ENCODE measurements around the gene PDGFRB.

The PDGFRB gene

GRCh38 chr5:150129813-150130492, 25.7 kb downstream of the PDGFRB start:
- DNase-seq (ENCODE audit: extremely low read depth, low read depth): no peak
- TF ChIP-seq CTCF (IDR thresholded peaks at IDR 0.05; ENCODE audit: low read depth, low read length): peak; percentile 94

DNA sequence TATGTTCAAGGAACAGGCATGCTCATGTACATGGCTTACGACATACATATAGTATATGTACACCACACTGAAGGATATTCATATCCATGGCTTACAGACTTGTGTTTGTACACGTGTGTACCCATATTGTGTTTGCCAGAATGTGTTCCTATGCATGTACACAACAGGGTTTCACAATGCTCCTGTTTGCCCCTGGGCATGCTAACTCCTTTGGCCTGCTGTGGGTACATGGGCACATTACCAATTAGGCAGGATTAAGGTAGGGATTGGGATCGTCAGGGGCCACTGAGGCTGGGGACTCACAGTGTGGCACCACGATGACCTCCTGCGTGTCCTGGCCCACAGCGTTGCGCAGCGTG, 26.2 kb downstream of the PDGFRB start:
- TF ChIP-seq CTCF (IDR thresholded peaks at IDR 0.05; ENCODE audit: low read depth, low read length): no peak
- no peak for DNase-seq (ENCODE audit: extremely low read depth, low read depth)

DNA sequence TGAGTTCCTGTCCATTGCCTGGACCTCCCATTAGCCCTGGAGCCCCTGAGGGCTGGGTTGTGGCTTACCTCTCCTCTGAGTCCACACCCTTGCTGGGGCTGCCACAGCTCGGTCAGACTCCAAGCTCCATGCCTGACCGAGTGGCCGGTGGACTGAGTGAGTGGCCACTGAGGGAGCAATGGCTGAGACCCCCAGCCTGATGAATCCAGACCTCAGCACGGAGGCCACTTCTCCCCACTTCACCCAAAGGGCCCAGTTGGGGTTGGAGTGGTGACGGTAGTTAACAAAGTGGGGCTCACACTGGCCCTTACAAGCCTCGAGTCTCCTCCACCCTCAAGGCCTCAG, 28.8 kb downstream of the PDGFRB start:
- no peak for TF ChIP-seq CTCF (IDR thresholded peaks at IDR 0.05; ENCODE audit: low read depth, low read length)

DNA sequence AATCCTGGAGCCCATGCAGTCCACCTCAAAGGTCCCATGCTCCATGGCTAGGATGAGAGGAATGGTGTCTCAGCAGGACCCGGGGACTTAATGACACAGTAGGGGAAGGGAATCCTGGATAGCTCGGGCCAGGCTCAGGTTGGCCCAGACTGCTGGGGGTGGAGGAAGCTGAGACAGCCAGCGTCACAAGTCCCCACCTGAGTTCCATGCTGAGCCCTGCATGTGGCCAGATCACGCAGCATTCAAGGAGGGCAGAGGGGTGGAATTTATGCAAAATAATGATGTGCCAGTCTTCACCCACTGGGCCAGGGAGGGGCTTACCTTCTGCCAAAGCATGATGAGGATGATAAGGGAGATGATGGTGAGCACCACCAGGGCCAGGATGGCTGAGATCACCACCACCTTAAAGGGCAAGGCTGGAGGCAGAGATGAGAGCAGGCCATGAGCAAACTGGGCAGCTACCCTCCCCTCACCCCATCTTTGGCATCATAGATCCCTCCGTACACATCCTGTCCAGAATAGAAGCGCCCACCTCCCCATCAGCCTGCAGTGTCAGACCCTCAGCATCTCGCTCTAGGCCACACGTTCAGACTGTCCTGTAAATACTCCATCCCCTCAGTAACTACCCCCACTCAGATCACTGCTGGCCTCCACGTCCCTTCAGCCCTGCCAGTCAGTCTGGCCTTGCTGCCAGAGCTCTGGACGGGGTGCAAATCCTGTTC, 29.3 kb downstream of the PDGFRB start:
- TF ChIP-seq CTCF (IDR thresholded peaks at IDR 0.05; ENCODE audit: low read depth, low read length): no peak
- no peak for DNase-seq (ENCODE audit: extremely low read depth, low read depth)

More for the DNA sequence above, 28.8 kb downstream of the PDGFRB start:
- no peak for DNase-seq (ENCODE audit: extremely low read depth, low read depth)

DNA sequence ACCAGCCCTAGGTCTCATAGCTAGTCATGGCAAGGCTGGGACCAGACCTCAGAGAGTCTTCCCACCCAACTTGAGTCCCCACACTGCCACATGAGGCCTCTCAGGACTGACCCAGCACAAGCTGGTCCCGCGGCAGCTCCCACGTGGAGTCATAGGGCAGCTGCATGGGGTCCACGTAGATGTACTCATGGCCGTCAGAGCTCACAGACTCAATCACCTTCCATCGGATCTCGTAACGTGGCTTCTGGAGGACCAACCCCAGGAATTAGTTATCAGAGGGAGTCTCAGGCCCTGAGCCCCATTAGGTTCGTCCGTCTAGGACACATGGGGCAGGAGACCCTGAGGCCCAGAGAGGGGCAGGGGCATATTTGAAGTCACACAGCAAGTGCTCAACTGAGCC, 30.3 kb downstream of the PDGFRB start:
- no peak for TF ChIP-seq CTCF (IDR thresholded peaks at IDR 0.05; ENCODE audit: low read depth, low read length)
- DNase-seq (ENCODE audit: extremely low read depth, low read depth): no peak

DNA sequence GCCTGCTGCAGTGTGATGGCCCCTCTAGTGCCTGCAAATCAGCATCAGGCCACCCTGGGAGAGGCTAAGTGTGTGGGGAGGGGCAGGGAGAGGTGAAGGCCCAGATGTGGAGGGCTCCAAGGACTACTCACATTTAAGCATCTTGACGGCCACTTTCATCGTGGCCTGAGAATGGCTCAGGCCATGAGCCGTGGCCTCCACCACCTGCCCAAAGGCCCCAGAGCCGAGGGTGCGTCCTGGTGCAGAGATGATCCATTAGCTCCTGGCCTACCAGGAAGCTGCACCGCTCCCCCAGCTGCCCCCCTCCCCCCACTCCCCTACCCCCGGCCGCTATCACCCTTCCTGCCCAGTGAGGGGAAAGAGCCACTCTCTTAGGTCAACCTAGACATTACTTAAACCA, 31.0 kb downstream of the PDGFRB start:
- no peak for TF ChIP-seq CTCF (IDR thresholded peaks at IDR 0.05; ENCODE audit: low read depth, low read length)
- no peak for DNase-seq (ENCODE audit: extremely low read depth, low read depth)

DNA sequence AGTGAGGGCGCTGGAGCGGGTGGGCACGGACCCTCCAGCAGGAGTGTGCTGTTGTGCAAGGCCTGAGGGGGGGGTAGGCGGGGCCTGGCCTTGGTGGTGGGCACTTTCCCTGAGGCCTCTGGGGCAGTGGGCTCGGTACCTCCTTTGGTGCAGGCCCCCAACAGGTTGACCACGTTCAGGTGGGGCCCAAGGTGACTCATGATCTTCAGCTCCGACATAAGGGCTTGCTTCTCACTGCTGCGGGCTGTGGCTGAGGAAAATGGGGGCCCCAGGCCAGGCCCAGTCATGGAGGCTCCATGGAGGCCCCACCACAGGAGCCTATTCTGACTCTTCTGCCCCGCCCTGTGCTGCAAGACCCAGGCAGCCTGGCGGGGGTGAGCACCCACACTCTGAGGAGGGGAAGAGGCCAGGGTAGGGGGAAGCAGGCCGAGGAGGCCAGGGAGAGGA, 31.5 kb downstream of the PDGFRB start:
- DNase-seq (ENCODE audit: extremely low read depth, low read depth): no peak

More for the DNA sequence above, 31.5 kb downstream of the PDGFRB start:
- no peak for TF ChIP-seq CTCF (IDR thresholded peaks at IDR 0.05; ENCODE audit: low read depth, low read length)

All from AG09319 (cell line).